Measurements from ENCODE around the gene TBC1D9. TPM values are rescaled to one million over a fixed set of nuclear protein-coding genes. Genes with fewer than 3 reads are reported as not detected.

The TBC1D9 gene
- total and polyA plus RNA-seq, 2 of the 13 experiments (the other 11 are each of a cell fraction or from before 2014, with no cell fraction given): 11.9 to 12.2 TPM

- WGBS (ENCODE audit: low lambda C conversion rate): 0% methylated on average over 8 of the region's 74 CpGs
- Histone ChIP-seq H3K4me3 (replicated peaks in 1 of 3; ENCODE audit: insufficient read depth in 1 of 3, low read depth in 2 of 3, low read length in 3 of 3) (peak overlapping the region; percentile 82 to 91 (median 88)), H3K79me2 (ENCODE audit: insufficient read depth, low read length) (peaks cover 47% of the 10 kb centered on the region), H3K27ac (ENCODE audit: extremely low read length, insufficient read depth, low read length) (peak overlapping the region; percentile 69), H3K9ac (ENCODE audit: insufficient read depth, low read depth, low read length) (peak overlapping the region; percentile 86), H3K4me1 (ENCODE audit: insufficient read depth, low read length) (peaks cover 38% of the 10 kb centered on the region), H2AFZ (ENCODE audit: low read length) (no peak overlapping the region), H3K27me3 (ENCODE audit: control insufficient read depth in 1 of 2, insufficient read depth in 2 of 2, low read length in 2 of 2) (no peaks in the 10 kb centered on the region), H3K9me3 (ENCODE audit: low read length) (no peaks in the 10 kb centered on the region), H4K20me1 (ENCODE audit: insufficient read depth, low read length) (no peaks in the 10 kb centered on the region), H3K4me2 (ENCODE audit: low read depth, low read length) (peak overlapping the region; percentile 80), H3K36me3 (replicated peaks in 1 of 2; ENCODE audit: control insufficient read depth in 1 of 2, insufficient read depth in 2 of 2, low read length in 2 of 2) (peaks cover 0 to 3% of the 10 kb centered on the region in 2 experiments; a peak in 2 of 5 replicates)
- in situ Hi-C loops (cut with HindIII; ENCODE audit: extremely low pct_ligation_motif_present, low pct_unique_long_range_greater_than_20kb): loop anchor here (10.0 kb wide), 1 partner anchor 111 kb away; no protein-coding TSS in a partner anchor
- intact Hi-C loops (cut with micrococcal nuclease; ENCODE audit: unreplicated experiment): loop anchor here (1.0 to 10.0 kb wide), 5 partner anchors 44 to 382 kb away; partner anchors contain the start of gene ELMOD2
- no TSS peak for BruUV-seq (replicated peaks)
- no peak for DNase-seq (ENCODE audit: low spot score)
- POLR2A ChIA-PET: interaction anchor here (0.8 to 1.7 kb wide), 15 partner anchors 9 to 1095 kb away, joined by 3 to 16 read pairs (median 5); partner anchors contain the start of gene ELMOD2
- FAIRE-seq: no peak
- CTCF ChIA-PET (ENCODE audit: low intra/inter-chr PET ratio, low total read pairs): no interaction called here
- ATAC-seq: peak; percentile 76
- TF ChIP-seq MXI1 (IDR thresholded peaks at IDR 0.05; ENCODE audit: borderline replicate concordance, low read depth, low read length) (no peak; the same call in 2 of the 3 replicates), POLR2AphosphoS5 (IDR thresholded peaks at IDR 0.05; ENCODE audit: low read depth, low read length) (no peak), NONO (IDR thresholded peaks at IDR 0.05) (no peak), NONO (CRISPR knock-in tag; conservative IDR thresholded peaks at IDR 0.05) (0 out of 2 replicates have a peak, but pooled peaks have one; percentile 34), ZBTB25 (CRISPR knock-in tag; IDR thresholded peaks at IDR 0.05) (no peak), ZNF709 (CRISPR knock-in tag; IDR thresholded peaks at IDR 0.05) (no peak), ISL2 (CRISPR knock-in tag; IDR thresholded peaks at IDR 0.05) (no peak), ZBTB44 (CRISPR knock-in tag; IDR thresholded peaks at IDR 0.05) (no peak), POLR2A (IDR thresholded peaks at IDR 0.05; ENCODE audit: insufficient read depth in 1 of 2, low read depth in 2 of 2, low read length in 2 of 2) (no peak), ZNF775 (CRISPR knock-in tag; IDR thresholded peaks at IDR 0.05; ENCODE audit: borderline replicate concordance) (no peak), ZBTB38 (CRISPR knock-in tag; IDR thresholded peaks at IDR 0.05) (no peak), CENPX (CRISPR knock-in tag; IDR thresholded peaks at IDR 0.05) (no peak), CBX2 (IDR thresholded peaks at IDR 0.05; ENCODE audit: low read depth, low read length) (no peak), CBX2 (CRISPR knock-in tag; IDR thresholded peaks at IDR 0.05; ENCODE audit: low read depth) (no peak), NFKBIZ (CRISPR knock-in tag; IDR thresholded peaks at IDR 0.05) (no peak), ZNF121 (CRISPR knock-in tag; IDR thresholded peaks at IDR 0.05) (no peak), FOSL1 (CRISPR knock-in tag; IDR thresholded peaks at IDR 0.05; ENCODE audit: borderline replicate concordance) (no peak), MXD4 (CRISPR knock-in tag; IDR thresholded peaks at IDR 0.05) (no peak; the same call in 1 of the 2 replicates), SP5 (CRISPR knock-in tag; IDR thresholded peaks at IDR 0.05; ENCODE audit: borderline replicate concordance, low read depth) (no peak), NCOA5 (CRISPR knock-in tag; IDR thresholded peaks at IDR 0.05) (no peak), KDM6A (CRISPR knock-in tag; IDR thresholded peaks at IDR 0.05; ENCODE audit: low read depth) (no peak), KDM1A (CRISPR knock-in tag; IDR thresholded peaks at IDR 0.05) (no peak), ZNF577 (CRISPR knock-in tag; IDR thresholded peaks at IDR 0.05; ENCODE audit: borderline replicate concordance, low read depth) (no peak)
- TF ChIP-seq, protein P1, sequence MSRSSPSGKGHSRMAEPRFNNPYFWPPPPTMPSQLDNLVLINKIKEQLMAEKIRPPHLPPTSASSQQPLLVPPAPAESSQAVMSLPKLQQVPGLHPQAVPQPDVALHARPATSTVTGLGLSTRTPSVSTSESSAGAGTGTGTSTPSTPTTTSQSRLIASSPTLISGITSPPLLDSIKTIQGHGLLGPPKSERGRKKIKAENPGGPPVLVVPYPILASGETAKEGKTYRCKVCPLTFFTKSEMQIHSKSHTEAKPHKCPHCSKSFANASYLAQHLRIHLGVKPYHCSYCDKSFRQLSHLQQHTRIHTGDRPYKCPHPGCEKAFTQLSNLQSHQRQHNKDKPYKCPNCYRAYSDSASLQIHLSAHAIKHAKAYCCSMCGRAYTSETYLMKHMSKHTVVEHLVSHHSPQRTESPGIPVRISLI (CRISPR knock-in tag; IDR thresholded peaks at IDR 0.05; ENCODE audit: borderline replicate concordance): peak; percentile 41; the same call in 1 of the 2 replicates
These were observed 339 bp downstream of the TBC1D9 start for GRCh38 chr4:140755774-140756318.

All from HepG2 (cell line).